GM19025 (cell line): ENCODE results near the gene SMPDL3A.

Experiments
- ATAC-seq: cut with Tn5 transposase; IDR thresholded peaks from one replicate; pipeline ENCODE4 v1.9.1; 2021; ENCODE audit warnings: mild to moderate bottlenecking, low read depth, moderate library complexity; ENCODE audit not compliant: unreplicated experiment

The SMPDL3A gene

GRCh38 chr6:122845916-122846612 lies 57.0 kb downstream of the SMPDL3A start:
- no peak for ATAC-seq

- ATAC-seq = peak; percentile 97
These were observed 64.4 kb downstream of the SMPDL3A start for GRCh38 chr6:122853259-122853995.
